ENCODE results near the gene TBL1XR1.

The TBL1XR1 gene

GRCh38 chr3:177089901-177090300, 107.4 kb downstream of the TBL1XR1 start:
- peaks cover 8 to 16% of the 10 kb centered on the region in 2 experiments for H3K36me3 ChIP-seq (ENCODE audit: control insufficient read depth in 1 of 2, insufficient read depth in 2 of 2, low read depth in 1 of 2, low read length in 2 of 2)
- DNase-seq, result no peak
- H3K27me3 ChIP-seq (ENCODE audit: control insufficient read depth in 1 of 2, insufficient read depth in 1 of 2, low read length in 2 of 2), result no peaks in the 10 kb centered on the region
- H2BK12ac ChIP-seq (ENCODE audit: low read length in 2 of 2), result no peak overlapping the region
- H3K4me1 ChIP-seq (ENCODE audit: control insufficient read depth, insufficient read depth, low read depth, low read length), result peaks cover 3% of the 10 kb centered on the region
- H3K18ac ChIP-seq (ENCODE audit: low read depth in 1 of 2, low read length in 2 of 2), result no peak overlapping the region
- H2BK15ac ChIP-seq (ENCODE audit: low read depth, poor library complexity, severe bottlenecking), result no peak overlapping the region
- H3K23ac ChIP-seq (ENCODE audit: low read length in 2 of 2), result no peak overlapping the region
- no peak overlapping the region for H3K9ac ChIP-seq (ENCODE audit: low read length)
- H4K91ac ChIP-seq (ENCODE audit: low read length), result no peak overlapping the region
- H3K27ac ChIP-seq (ENCODE audit: low read length, poor library complexity, severe bottlenecking), result no peak overlapping the region
- no peak overlapping the region for H3K4me3 ChIP-seq (ENCODE audit: insufficient read depth in 1 of 2, low read depth in 1 of 2, low read length in 2 of 2)
- peaks cover 5% of the 10 kb centered on the region for H3K9me3 ChIP-seq (ENCODE audit: control insufficient read depth, low read length)
- H2BK120ac ChIP-seq (ENCODE audit: low read depth, low read length), result no peak overlapping the region
- H4K8ac ChIP-seq (ENCODE audit: low read length), result no peak overlapping the region
- no peak overlapping the region for H3K4ac ChIP-seq (ENCODE audit: low read depth in 1 of 2, low read length in 2 of 2)
- H3K79me1 ChIP-seq (replicated peaks; ENCODE audit: low read length, poor library complexity, severe bottlenecking), result peaks cover 14% of the 10 kb centered on the region
- H2AK5ac ChIP-seq (ENCODE audit: low read length, severe bottlenecking), result no peak overlapping the region
- no CpG with 5 or more reads among the region's 1 CpG for WGBS
- no peak overlapping the region for H3K14ac ChIP-seq (ENCODE audit: low read length in 2 of 2)
- no peak overlapping the region for H3K4me2 ChIP-seq (ENCODE audit: low read length, poor library complexity, severe bottlenecking)
- no peak overlapping the region for H2BK5ac ChIP-seq (ENCODE audit: low read depth, low read length, poor library complexity, severe bottlenecking)
- no peak overlapping the region for H2AFZ ChIP-seq (ENCODE audit: low read depth, low read length)

DNA sequence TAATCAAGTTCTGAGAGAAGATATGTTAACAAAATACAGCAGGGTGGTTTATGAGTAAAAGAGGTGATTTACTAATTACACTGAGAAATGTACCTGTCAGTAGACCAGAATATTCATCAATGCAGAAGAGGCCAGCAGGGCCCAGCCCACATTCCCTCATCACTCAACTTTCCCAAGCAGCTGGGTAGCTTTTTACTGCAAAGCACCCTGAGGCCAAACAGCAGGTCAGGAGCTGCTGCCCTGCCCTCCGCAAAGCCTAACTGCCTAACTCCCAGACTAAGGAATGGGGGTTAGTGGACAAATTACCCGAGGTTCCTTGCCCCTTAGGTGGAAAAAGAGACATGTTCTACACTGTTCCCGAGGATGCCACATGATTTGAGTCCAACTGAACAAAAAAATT, 108.2 kb downstream of the TBL1XR1 start:
- Histone ChIP-seq H2BK12ac (ENCODE audit: low read length in 2 of 2) (no peak overlapping the region), H2BK15ac (ENCODE audit: low read depth, poor library complexity, severe bottlenecking) (no peak overlapping the region), H4K8ac (ENCODE audit: low read length) (no peak overlapping the region), H3K36me3 (ENCODE audit: control insufficient read depth in 1 of 2, insufficient read depth in 2 of 2, low read depth in 1 of 2, low read length in 2 of 2) (peaks cover 8 to 15% of the 10 kb centered on the region in 2 experiments), H2BK120ac (ENCODE audit: low read depth, low read length) (no peak overlapping the region), H3K23ac (ENCODE audit: low read length in 2 of 2) (no peak overlapping the region), H3K27ac (ENCODE audit: low read length, poor library complexity, severe bottlenecking) (no peak overlapping the region), H3K4me3 (ENCODE audit: insufficient read depth in 1 of 2, low read depth in 1 of 2, low read length in 2 of 2) (no peak overlapping the region), H2BK5ac (ENCODE audit: low read depth, low read length, poor library complexity, severe bottlenecking) (no peak overlapping the region), H3K79me1 (replicated peaks; ENCODE audit: low read length, poor library complexity, severe bottlenecking) (peaks cover 16% of the 10 kb centered on the region), H3K4me1 (ENCODE audit: control insufficient read depth, insufficient read depth, low read depth, low read length) (peaks cover 3% of the 10 kb centered on the region), H4K91ac (ENCODE audit: low read length) (no peak overlapping the region), H3K18ac (ENCODE audit: low read depth in 1 of 2, low read length in 2 of 2) (peak overlapping the region in 1 of 2 experiments; percentile 70), H3K9ac (ENCODE audit: low read length) (no peak overlapping the region), H3K14ac (ENCODE audit: low read length in 2 of 2) (no peak overlapping the region), H3K4ac (ENCODE audit: low read depth in 1 of 2, low read length in 2 of 2) (no peak overlapping the region), H2AK5ac (ENCODE audit: low read length, severe bottlenecking) (no peak overlapping the region), H3K27me3 (ENCODE audit: control insufficient read depth in 1 of 2, insufficient read depth in 1 of 2, low read length in 2 of 2) (no peaks in the 10 kb centered on the region), H2AFZ (ENCODE audit: low read depth, low read length) (no peak overlapping the region), H3K4me2 (ENCODE audit: low read length, poor library complexity, severe bottlenecking) (no peak overlapping the region), H3K9me3 (ENCODE audit: control insufficient read depth, low read length) (peaks cover under 1% of the 10 kb centered on the region)
- WGBS, result 92% methylated on average over 3 of the region's 3 CpGs
- no peak for DNase-seq

DNA sequence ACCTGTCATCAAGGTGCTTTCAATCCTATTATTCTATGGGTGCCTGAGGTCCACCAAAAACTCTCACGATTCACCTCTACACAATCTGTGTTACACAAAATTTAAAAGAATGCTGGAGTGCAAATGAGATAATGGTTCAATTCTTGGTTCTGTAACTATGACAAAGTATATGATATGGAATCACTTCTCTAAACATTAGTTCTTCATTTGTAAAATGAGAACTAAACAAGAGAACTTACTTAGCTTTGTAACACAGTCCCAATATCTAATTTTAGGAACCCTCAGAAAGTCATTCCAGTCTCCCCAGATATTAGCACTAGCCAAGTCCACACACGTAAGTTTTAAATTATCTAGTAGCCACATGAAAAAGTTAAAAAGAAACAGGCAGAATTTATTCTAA, 111.5 kb downstream of the TBL1XR1 start:
- Histone ChIP-seq H2AFZ (ENCODE audit: low read depth, low read length) (no peak overlapping the region), H3K18ac (ENCODE audit: low read depth in 1 of 2, low read length in 2 of 2) (no peak overlapping the region), H3K27me3 (ENCODE audit: control insufficient read depth in 1 of 2, insufficient read depth in 1 of 2, low read length in 2 of 2) (no peaks in the 10 kb centered on the region), H3K14ac (ENCODE audit: low read length in 2 of 2) (no peak overlapping the region), H2BK15ac (ENCODE audit: low read depth, poor library complexity, severe bottlenecking) (no peak overlapping the region), H3K4ac (ENCODE audit: low read depth in 1 of 2, low read length in 2 of 2) (no peak overlapping the region), H3K9me3 (ENCODE audit: control insufficient read depth, low read length) (no peaks in the 10 kb centered on the region), H4K8ac (ENCODE audit: low read length) (no peak overlapping the region), H4K91ac (ENCODE audit: low read length) (no peak overlapping the region), H2BK12ac (ENCODE audit: low read length in 2 of 2) (no peak overlapping the region), H2BK5ac (ENCODE audit: low read depth, low read length, poor library complexity, severe bottlenecking) (no peak overlapping the region), H3K23ac (ENCODE audit: low read length in 2 of 2) (no peak overlapping the region), H2BK120ac (ENCODE audit: low read depth, low read length) (no peak overlapping the region), H3K4me2 (ENCODE audit: low read length, poor library complexity, severe bottlenecking) (no peak overlapping the region), H3K27ac (ENCODE audit: low read length, poor library complexity, severe bottlenecking) (no peak overlapping the region), H2AK5ac (ENCODE audit: low read length, severe bottlenecking) (no peak overlapping the region), H3K36me3 (ENCODE audit: control insufficient read depth in 1 of 2, insufficient read depth in 2 of 2, low read depth in 1 of 2, low read length in 2 of 2) (peaks cover 7 to 10% of the 10 kb centered on the region in 2 experiments), H3K9ac (ENCODE audit: low read length) (no peak overlapping the region), H3K4me1 (ENCODE audit: control insufficient read depth, insufficient read depth, low read depth, low read length) (peaks cover 3% of the 10 kb centered on the region), H3K79me1 (replicated peaks; ENCODE audit: low read length, poor library complexity, severe bottlenecking) (peaks cover 15% of the 10 kb centered on the region), H3K4me3 (ENCODE audit: insufficient read depth in 1 of 2, low read depth in 1 of 2, low read length in 2 of 2) (no peak overlapping the region)
- no peak for DNase-seq
- no CpG with 5 or more reads among the region's 2 CpGs for WGBS

- no peak overlapping the region for H2BK15ac ChIP-seq (ENCODE audit: low read depth, poor library complexity, severe bottlenecking)
- 100% methylated on average over 3 of the region's 3 CpGs for WGBS
Measured at GRCh38 chr3:177084616-177085015, 112.7 kb downstream of the TBL1XR1 start.

More at GRCh38 chr3:177084616-177085015, 112.7 kb downstream of the TBL1XR1 start:
- no peak overlapping the region for H3K18ac ChIP-seq (ENCODE audit: low read depth in 1 of 2, low read length in 2 of 2)
- no peak overlapping the region for H2AFZ ChIP-seq (ENCODE audit: low read depth, low read length)
- H2BK5ac ChIP-seq (ENCODE audit: low read depth, low read length, poor library complexity, severe bottlenecking), result no peak overlapping the region
- no peak overlapping the region for H2BK120ac ChIP-seq (ENCODE audit: low read depth, low read length)
- H4K91ac ChIP-seq (ENCODE audit: low read length), result no peak overlapping the region
- no peak overlapping the region for H4K8ac ChIP-seq (ENCODE audit: low read length)
- H3K4me2 ChIP-seq (ENCODE audit: low read length, poor library complexity, severe bottlenecking), result peak overlapping the region; percentile 22
- H3K4ac ChIP-seq (ENCODE audit: low read depth in 1 of 2, low read length in 2 of 2), result no peak overlapping the region
- H3K4me1 ChIP-seq (ENCODE audit: control insufficient read depth, insufficient read depth, low read depth, low read length), result peaks cover 3% of the 10 kb centered on the region
- H3K23ac ChIP-seq (ENCODE audit: low read length in 2 of 2), result no peak overlapping the region
- H3K27me3 ChIP-seq (ENCODE audit: control insufficient read depth in 1 of 2, insufficient read depth in 1 of 2, low read length in 2 of 2), result no peaks in the 10 kb centered on the region
- no peak for DNase-seq
- H3K9me3 ChIP-seq (ENCODE audit: control insufficient read depth, low read length), result no peaks in the 10 kb centered on the region
- no peak overlapping the region for H3K4me3 ChIP-seq (ENCODE audit: insufficient read depth in 1 of 2, low read depth in 1 of 2, low read length in 2 of 2)
- peaks cover 13% of the 10 kb centered on the region for H3K79me1 ChIP-seq (replicated peaks; ENCODE audit: low read length, poor library complexity, severe bottlenecking)
- H3K9ac ChIP-seq (ENCODE audit: low read length), result no peak overlapping the region
- peaks cover 2 to 7% of the 10 kb centered on the region in 2 experiments for H3K36me3 ChIP-seq (ENCODE audit: control insufficient read depth in 1 of 2, insufficient read depth in 2 of 2, low read depth in 1 of 2, low read length in 2 of 2)
- H2BK12ac ChIP-seq (ENCODE audit: low read length in 2 of 2), result no peak overlapping the region
- peak overlapping the region in 1 of 2 experiments; percentile 36 for H3K14ac ChIP-seq (ENCODE audit: low read length in 2 of 2)
- H2AK5ac ChIP-seq (ENCODE audit: low read length, severe bottlenecking), result no peak overlapping the region
- H3K27ac ChIP-seq (ENCODE audit: low read length, poor library complexity, severe bottlenecking), result no peak overlapping the region
